NCI-H345 (cell line): ENCODE measurements around the gene AMDHD2.

Source experiments
- DNase-seq: peaks from one replicate; lab custom pipeline; 2025; lab: John Stamatoyannopoulos, UW

Gene AMDHD2

GRCh38 chr16:2499454-2499853, 20.7 kb upstream of the AMDHD2 start:
- no peak for DNase-seq

- no peak for DNase-seq
Measured at GRCh38 chr16:2499890-2500429, 20.2 kb upstream of the AMDHD2 start.

- DNase-seq, result no peak
Measured at GRCh38 chr16:2500430-2500917, 19.7 kb upstream of the AMDHD2 start.

GRCh38 chr16:2500918-2501750, 19.0 kb upstream of the AMDHD2 start:
- peak; percentile 78 for DNase-seq

- DNase-seq, result no peak
Measured at GRCh38 chr16:2501946-2502895, 17.9 kb upstream of the AMDHD2 start.

- no peak for DNase-seq
Measured at GRCh38 chr16:2505695-2506094, 14.5 kb upstream of the AMDHD2 start.

- DNase-seq, result no peak
Measured at GRCh38 chr16:2507052-2507659, 13.0 kb upstream of the AMDHD2 start.

- no peak for DNase-seq
Measured at GRCh38 chr16:2507665-2508064, 12.5 kb upstream of the AMDHD2 start.

GRCh38 chr16:2508722-2509400, 11.3 kb upstream of the AMDHD2 start:
- DNase-seq, result no peak

- DNase-seq, result no peak
Measured at GRCh38 chr16:2511128-2511800, 8.9 kb upstream of the AMDHD2 start.

- no peak for DNase-seq
Measured at GRCh38 chr16:2511996-2512734, 8.0 kb upstream of the AMDHD2 start.

GRCh38 chr16:2512735-2513404, 7.3 kb upstream of the AMDHD2 start:
- peak; percentile 33 for DNase-seq

- DNase-seq, result peak; percentile 95
Measured at GRCh38 chr16:2513405-2514332, 6.5 kb upstream of the AMDHD2 start, which contains the start of gene ATP6V0C. TSS of gene ATP6V0C (plus strand) at chr16:2513952. CDS start at chr16:2514104, 152 bp downstream.

GRCh38 chr16:2514333-2515179, 5.6 kb upstream of the AMDHD2 start:
- DNase-seq, result no peak

- no peak for DNase-seq
Measured at GRCh38 chr16:2515180-2515851, 4.9 kb upstream of the AMDHD2 start.

- no peak for DNase-seq
Measured at GRCh38 chr16:2516391-2517240, 3.6 kb upstream of the AMDHD2 start.
